H1 (cell line): ENCODE measurements around the gene MACROD2. TPM values are rescaled to one million over a fixed set of nuclear protein-coding genes. Genes with fewer than 3 reads are reported as not detected.

Experiments used
- PHF8 ChIP-seq: fragments of 200-600 bp; sonication (generic); conservative IDR thresholded peaks from 2 replicates; pipeline ENCODE4 v1.7.1; 2012; ENCODE audit warnings: low read depth, mild to moderate bottlenecking, inconsistent platforms, low read length, moderate library complexity
- RFX5 ChIP-seq: IDR thresholded peaks from 2 replicates; pipeline ENCODE4 v1.6.1; 2011; ENCODE audit warnings: low read depth, low read length, improper control_type of control experiment, borderline replicate concordance
- SAP30 ChIP-seq: fragments of 300-600 bp; sonication (generic); IDR thresholded peaks from 2 replicates; pipeline ENCODE4 v1.7.1; 2012; ENCODE audit warnings: low read length, moderate library complexity, mild to moderate bottlenecking, inconsistent platforms; ENCODE audit not compliant: insufficient read depth, insufficient replicate concordance
- SP1 ChIP-seq: IDR thresholded peaks from 2 replicates; pipeline ENCODE4 v1.6.1; 2011; ENCODE audit warnings: low read depth, low read length
- TAF1 ChIP-seq: IDR thresholded peaks from 2 replicates; pipeline ENCODE4 v1.6.1; 2011; ENCODE audit warnings: mild to moderate bottlenecking, low read depth, low read length
- TCF12 ChIP-seq: IDR thresholded peaks from 2 replicates; pipeline ENCODE4 v1.6.1; 2011; ENCODE audit warnings: low read depth, mild to moderate bottlenecking, low read length
- polyA plus RNA-seq, 7 experiments: library from polyadenylated mRNA; depleted of rRNA in 3 of 7; stranded (reverse) in 5 of 7; unstranded in 2 of 7; fragments of >200 nt in 5 of 7; fragments of 200-250 nt in 2 of 7; gene quantifications; 1 replicate in 5 of 7; 2 replicates in 1 of 7; 4 replicates in 1 of 7; pipeline versions ENCODE4 v1.2.1 to v1.2.3, GENCODE V29; 2011 to 2013; ENCODE audit warnings: missing spikeins in 2 of 7, mixed read lengths in 2 of 7
- total RNA-seq: library from RNA; stranded (reverse); fragmentation: NEBNext Ultra II Directional; extraction: Animal tissue kit (Norgen Biotek cat#: 25700); gene quantifications from 2 replicates; pipeline ENCODE4 v1.2.1, GENCODE V29; 2021

MACROD2 gene
- total and polyA plus RNA-seq, 2 of the 8 experiments (the other 6 are each of a cell fraction or from before 2014, with no cell fraction given): 0.70 to 3.9 TPM

GRCh38 chr20:15567219-15567618 lies 1571.9 kb downstream of the MACROD2 start (continued):
- TF ChIP-seq PHF8 (no peak), TCF12 (no peak), TAF1 (no peak), RFX5 (no peak), SP1 (no peak), SAP30 (no peak)
- TF ChIP-seq, all 59 proteins: peak for 0
